ENCODE results near the gene RCL1. TPM values are rescaled to one million over a fixed set of nuclear protein-coding genes. Genes with fewer than 3 reads are reported as not detected.

Gene RCL1
- polyA plus RNA-seq, 3 donors, result 2.2 to 3.0 (median 3.0) TPM

- Histone ChIP-seq H2AFZ (ENCODE audit: insufficient read depth, low read depth, low read length, poor library complexity, severe bottlenecking) (no peak overlapping the region), H3K27me3 (ENCODE audit: control insufficient read depth in 2 of 2, insufficient read depth in 2 of 2, low read length in 2 of 2) (no peaks in the 10 kb centered on the region), H3K36me3 (replicated peaks in 1 of 2; ENCODE audit: control insufficient read depth in 1 of 2, insufficient read depth in 2 of 2, low read length in 2 of 2) (no peaks in the 10 kb centered on the region), H3K9me3 (replicated peaks in 1 of 2; ENCODE audit: control insufficient read depth in 1 of 2, insufficient read depth in 1 of 2, low read length in 2 of 2) (peaks cover 7 to 16% of the 10 kb centered on the region in 2 donors), H3K4me1 (ENCODE audit: control insufficient read depth in 1 of 2, insufficient read depth in 2 of 2, low read length in 2 of 2) (peaks cover 0 to 11% of the 10 kb centered on the region in 2 donors), H4K20me1 (ENCODE audit: insufficient read depth, low read length) (no peaks in the 10 kb centered on the region), H3K4me3 (replicated peaks in 1 of 3; ENCODE audit: low read depth in 2 of 3, low read length in 3 of 3) (no peak overlapping the region), H3K9ac (ENCODE audit: insufficient read depth, low read length, poor library complexity, severe bottlenecking) (no peak overlapping the region), H3K27ac (ENCODE audit: low read depth in 1 of 2, low read length in 2 of 2) (no peak overlapping the region), H3K4me2 (replicated peaks; ENCODE audit: extremely low read depth, low read length, poor library complexity, severe bottlenecking) (no peak overlapping the region), H3K79me2 (ENCODE audit: insufficient read depth, low read length) (peaks cover 10% of the 10 kb centered on the region)
- Mint-ChIP-seq H3K9me3 (peaks cover 12 to 45% (median 29%) of the 10 kb centered on the region in 7 donors), H3K36me3 (peaks cover 4 to 8% of the 10 kb centered on the region in 2 donors), H3K4me3 (no peak overlapping the region), H3K4me1 (peaks cover 19% of the 10 kb centered on the region), H3K27ac (no peak overlapping the region), H3K27me3 (ENCODE audit: low read depth in 3 of 3) (no peaks in the 10 kb centered on the region)
- no peak for DNase-seq
- TF ChIP-seq CTCF (IDR thresholded peaks at IDR 0.05), result no peak
- intact Hi-C loops (cut with micrococcal nuclease), result no loop called here
- WGBS (ENCODE audit: insufficient coverage), result no CpG with 5 or more reads among the region's 1 CpG
Observed at GRCh38 chr9:4810565-4810964, 17.8 kb downstream of the RCL1 start.

DNA sequence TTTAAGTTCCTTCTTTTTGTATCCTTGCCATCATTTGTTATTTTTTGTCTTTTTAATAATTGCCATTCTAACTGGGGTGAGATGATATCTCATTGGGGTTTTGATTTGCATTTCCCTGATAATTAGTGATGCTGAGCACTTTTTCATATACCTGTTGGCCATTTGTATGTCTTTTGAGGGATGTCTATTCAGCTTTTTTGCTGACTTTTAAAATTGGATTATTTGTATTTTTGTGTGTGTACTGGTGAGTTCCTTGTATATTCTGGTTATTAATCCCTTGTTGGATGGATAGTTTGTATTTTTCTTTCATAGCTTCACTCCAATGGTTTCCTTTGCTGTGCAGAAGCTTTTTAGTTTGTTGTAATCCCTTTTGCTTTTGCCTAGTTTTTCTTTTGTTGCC lies 19.1 kb downstream of the RCL1 start:
- H3K27me3 Mint-ChIP-seq (ENCODE audit: low read depth in 3 of 3), result no peaks in the 10 kb centered on the region
- DNase-seq, result no peak
- intact Hi-C loops (cut with micrococcal nuclease), result no loop called here
- Histone ChIP-seq H3K79me2 (ENCODE audit: insufficient read depth, low read length) (peaks cover 12% of the 10 kb centered on the region), H3K27ac (ENCODE audit: low read depth in 1 of 2, low read length in 2 of 2) (no peak overlapping the region), H3K9ac (ENCODE audit: insufficient read depth, low read length, poor library complexity, severe bottlenecking) (no peak overlapping the region), H3K4me3 (replicated peaks in 1 of 3; ENCODE audit: low read depth in 2 of 3, low read length in 3 of 3) (no peak overlapping the region), H3K9me3 (replicated peaks in 1 of 2; ENCODE audit: control insufficient read depth in 1 of 2, insufficient read depth in 1 of 2, low read length in 2 of 2) (peaks cover 0 to 15% of the 10 kb centered on the region in 2 donors), H2AFZ (ENCODE audit: insufficient read depth, low read depth, low read length, poor library complexity, severe bottlenecking) (no peak overlapping the region), H3K36me3 (replicated peaks in 1 of 2; ENCODE audit: control insufficient read depth in 1 of 2, insufficient read depth in 2 of 2, low read length in 2 of 2) (no peaks in the 10 kb centered on the region), H4K20me1 (ENCODE audit: insufficient read depth, low read length) (no peaks in the 10 kb centered on the region), H3K4me1 (ENCODE audit: control insufficient read depth in 1 of 2, insufficient read depth in 2 of 2, low read length in 2 of 2) (peaks cover 0 to 11% of the 10 kb centered on the region in 2 donors), H3K27me3 (ENCODE audit: control insufficient read depth in 2 of 2, insufficient read depth in 2 of 2, low read length in 2 of 2) (no peaks in the 10 kb centered on the region), H3K4me2 (replicated peaks; ENCODE audit: extremely low read depth, low read length, poor library complexity, severe bottlenecking) (no peak overlapping the region)
- no peak overlapping the region for H3K27ac Mint-ChIP-seq
- peaks cover 12 to 36% (median 21%) of the 10 kb centered on the region in 7 donors for H3K9me3 Mint-ChIP-seq
- peaks cover 4 to 8% of the 10 kb centered on the region in 2 donors for H3K36me3 Mint-ChIP-seq
- H3K4me3 Mint-ChIP-seq, result no peak overlapping the region
- H3K4me1 Mint-ChIP-seq, result peaks cover 18% of the 10 kb centered on the region
- TF ChIP-seq CTCF (IDR thresholded peaks at IDR 0.05), result no peak
